Gastroesophageal sphincter (tissue), 3 donors: ENCODE measurements around the gene ROR2.

ENCODE experiments used
- POLR2A ChIP-seq, 2 donors: fragments of 450-650 bp; IDR thresholded peaks; one replicate each; pipeline ENCODE4 v1.6.1; 2017; ENCODE audit warnings: antibody characterized with exemption in 2 of 2, mild to moderate bottlenecking in 2 of 2, moderate library complexity in 1 of 2
- TF ChIP-seq, protein P1 (sequence below), 4 experiments: fragments of 200-600 bp in 2 of 4; fragments of 450-650 bp in 2 of 4; sonication (generic) in 1 of 4; IDR thresholded peaks; one replicate each; pipeline ENCODE4 v1.5.1; 2017 to 2019; ENCODE audit warnings: antibody characterized with exemption in 4 of 4, mild to moderate bottlenecking in 2 of 4, moderate library complexity in 2 of 4

DNA sequence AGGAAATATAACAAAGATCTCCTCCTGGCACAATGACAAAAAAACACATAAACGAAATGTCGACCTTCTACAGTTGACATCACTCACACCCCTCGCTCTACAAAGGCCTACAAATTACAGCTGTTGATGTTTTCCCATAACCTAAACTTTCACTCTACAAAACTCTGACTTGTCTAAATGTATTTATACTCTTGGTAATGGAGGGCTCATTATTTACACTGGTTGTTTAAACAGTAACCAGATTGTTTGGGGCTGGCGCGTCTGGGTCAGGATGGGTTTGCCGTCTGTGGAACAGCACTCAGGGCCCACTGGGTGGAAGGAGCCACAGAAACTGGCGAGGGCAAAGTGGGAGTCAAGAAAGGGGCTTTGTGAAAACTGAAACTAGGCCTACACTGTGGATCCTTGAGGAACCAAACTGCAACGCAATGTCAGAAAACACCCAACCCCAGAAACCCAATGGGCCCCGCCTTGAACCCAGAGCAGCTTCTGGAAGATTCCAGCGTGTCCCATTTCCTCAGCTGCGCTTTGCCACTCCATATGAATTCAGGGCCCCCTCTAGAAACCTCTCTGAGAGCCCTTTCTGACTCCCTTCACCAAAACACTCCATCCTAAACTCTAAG, 136.7 kb downstream of the ROR2 start:
- TF ChIP-seq, protein P1, sequence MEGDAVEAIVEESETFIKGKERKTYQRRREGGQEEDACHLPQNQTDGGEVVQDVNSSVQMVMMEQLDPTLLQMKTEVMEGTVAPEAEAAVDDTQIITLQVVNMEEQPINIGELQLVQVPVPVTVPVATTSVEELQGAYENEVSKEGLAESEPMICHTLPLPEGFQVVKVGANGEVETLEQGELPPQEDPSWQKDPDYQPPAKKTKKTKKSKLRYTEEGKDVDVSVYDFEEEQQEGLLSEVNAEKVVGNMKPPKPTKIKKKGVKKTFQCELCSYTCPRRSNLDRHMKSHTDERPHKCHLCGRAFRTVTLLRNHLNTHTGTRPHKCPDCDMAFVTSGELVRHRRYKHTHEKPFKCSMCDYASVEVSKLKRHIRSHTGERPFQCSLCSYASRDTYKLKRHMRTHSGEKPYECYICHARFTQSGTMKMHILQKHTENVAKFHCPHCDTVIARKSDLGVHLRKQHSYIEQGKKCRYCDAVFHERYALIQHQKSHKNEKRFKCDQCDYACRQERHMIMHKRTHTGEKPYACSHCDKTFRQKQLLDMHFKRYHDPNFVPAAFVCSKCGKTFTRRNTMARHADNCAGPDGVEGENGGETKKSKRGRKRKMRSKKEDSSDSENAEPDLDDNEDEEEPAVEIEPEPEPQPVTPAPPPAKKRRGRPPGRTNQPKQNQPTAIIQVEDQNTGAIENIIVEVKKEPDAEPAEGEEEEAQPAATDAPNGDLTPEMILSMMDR (IDR thresholded peaks at IDR 0.05) = no peak
- TF ChIP-seq POLR2A (IDR thresholded peaks at IDR 0.05) = no peak
